H1 (cell line): ENCODE measurements around the gene SLCO2A1. TPM values are rescaled to one million over a fixed set of nuclear protein-coding genes. Genes with fewer than 3 reads are reported as not detected.

Source experiments
- CTCF ChIA-PET: fragments of 300-600 bp; sonication (Branson Sonifier 250); formaldehyde crosslinking; loops from one replicate; lab custom pipeline; 2021; ENCODE audit not compliant: partially characterized antibody; lab: Charles Lee
- POLR2A ChIA-PET: fragments of 300-600 bp; sonication (Branson Sonifier 250); formaldehyde crosslinking; loops from one replicate; lab custom pipeline; 2021; ENCODE audit warnings: inconsistent platforms; ENCODE audit not compliant: partially characterized antibody; lab: Charles Lee
- DNase-seq, 2 experiments: peaks; one replicate each; pipeline versions ENCODE4 v3.0.0 to v3.0.0-alpha.2; 2010 to 2022; ENCODE audit warnings: low spot score in 2 of 2, low read depth in 1 of 2, mixed read lengths in 1 of 2
- FAIRE-seq: peaks from 2 replicates; lab custom pipeline; 2011; peaks lifted over from hg19 to GRCh38; lab: Jason Lieb, UNC
- H2AFZ ChIP-seq: 2 replicates; pipeline ENCODE4 v1.8.1; 2012; ENCODE audit warnings: low read length, inconsistent platforms
- H2AK5ac ChIP-seq: 2 replicates; pipeline ENCODE4 v1.6.1; 2013; ENCODE audit warnings: low read depth, low read length
- H2BK120ac ChIP-seq: replicated peaks from 2 replicates; pipeline ENCODE3; 2013; ENCODE audit warnings: low read depth, low read length, inconsistent platforms
- H2BK12ac ChIP-seq: 2 replicates; pipeline ENCODE4 v1.6.1; 2013; ENCODE audit warnings: low read depth, low read length
- H2BK15ac ChIP-seq: 2 replicates; pipeline ENCODE4 v1.6.1; 2013; ENCODE audit warnings: low read length
- H2BK20ac ChIP-seq: 2 replicates; pipeline ENCODE4 v1.6.1; 2013; ENCODE audit warnings: low read length
- H2BK5ac ChIP-seq: 2 replicates; pipeline ENCODE4 v1.6.1; 2013; ENCODE audit warnings: low read depth, low read length
- H3K14ac ChIP-seq: 2 replicates; pipeline ENCODE4 v1.6.1; 2013; ENCODE audit warnings: inconsistent platforms; ENCODE audit not compliant: insufficient read length
- H3K18ac ChIP-seq: 2 replicates; pipeline ENCODE4 v1.6.1; 2013; ENCODE audit warnings: low read length; ENCODE audit errors: extremely low read depth
- H3K23ac ChIP-seq: 2 replicates; pipeline ENCODE4 v1.6.1; 2013; ENCODE audit warnings: inconsistent platforms; ENCODE audit not compliant: insufficient read length
- H3K23me2 ChIP-seq: 2 replicates; pipeline ENCODE4 v1.6.1; 2013; ENCODE audit warnings: low read depth, low read length
- H3K27ac ChIP-seq: 2 replicates; pipeline ENCODE4 v1.6.1; 2011; ENCODE audit warnings: low read depth, low read length, inconsistent platforms
- H3K27me3 ChIP-seq, 4 experiments: replicated peaks in 1 of 4; 1 replicate in 1 of 4; 2 replicates in 3 of 4; pipeline versions ENCODE4 v1.6.1 to v1.8.1; 2011 to 2013; ENCODE audit warnings: low read length in 3 of 4, mild to moderate bottlenecking in 3 of 4, inconsistent platforms in 2 of 4, mixed read lengths in 2 of 4, moderate library complexity in 1 of 4; ENCODE audit not compliant: control insufficient read depth in 3 of 4, insufficient read depth in 3 of 4; ENCODE audit errors: extremely low read depth in 1 of 4
- H3K36me3 ChIP-seq, 4 experiments: 2 replicates each; pipeline versions ENCODE4 v1.6.1 to v1.8.1; 2011 to 2013; ENCODE audit warnings: mild to moderate bottlenecking in 4 of 4, low read length in 3 of 4, moderate library complexity in 2 of 4, control low read depth in 1 of 4, inconsistent platforms in 1 of 4; ENCODE audit not compliant: insufficient read depth in 4 of 4, control insufficient read depth in 2 of 4
- H3K4ac ChIP-seq: replicated peaks from 2 replicates; pipeline ENCODE3; 2013; ENCODE audit warnings: low read length, low read depth, mixed read lengths, inconsistent platforms; ENCODE audit not compliant: insufficient read length
- H3K4me1 ChIP-seq, 4 experiments: replicated peaks in 1 of 4; 1 replicate in 1 of 4; 2 replicates in 3 of 4; pipeline versions ENCODE4 v1.6.1 to v1.8.1; 2011 to 2013; ENCODE audit warnings: low read length in 3 of 4, inconsistent platforms in 2 of 4, mixed read lengths in 1 of 4; ENCODE audit not compliant: insufficient read depth in 4 of 4, control insufficient read depth in 3 of 4
- H3K4me2 ChIP-seq, 2 experiments: 2 replicates each; pipeline versions ENCODE4 v1.6.1 to v1.8.1; 2011 to 2013; ENCODE audit warnings: low read depth in 2 of 2, low read length in 2 of 2, control low read depth in 1 of 2, inconsistent platforms in 1 of 2, mild to moderate bottlenecking in 1 of 2; ENCODE audit not compliant: insufficient read depth in 1 of 2
- H3K4me3 ChIP-seq, 4 experiments: fragments of 200-600, 300-600 bp in 1 of 4; sonication (generic), shearing (Covaris generic), sonication (Bioruptor Twin) in 1 of 4; 2 replicates each; pipeline versions ENCODE4 v1.5.1 to v1.8.1; 2011 to 2016; ENCODE audit warnings: low read length in 4 of 4, low read depth in 3 of 4, control low read depth in 2 of 4, inconsistent platforms in 2 of 4, mild to moderate bottlenecking in 2 of 4, mixed read lengths in 1 of 4, moderate library complexity in 1 of 4; ENCODE audit not compliant: insufficient read depth in 2 of 4; ENCODE audit errors: extremely low read depth in 1 of 4
- H3K56ac ChIP-seq: replicated peaks from 2 replicates; pipeline ENCODE3; 2013; ENCODE audit warnings: low read depth, mild to moderate bottlenecking, mixed read lengths, low read length, inconsistent platforms; ENCODE audit not compliant: insufficient read length
- H3K79me1 ChIP-seq: 2 replicates; pipeline ENCODE4 v1.6.1; 2013; ENCODE audit warnings: low read depth, low read length, control low read depth
- H3K79me2 ChIP-seq, 2 experiments: 2 replicates each; pipeline versions ENCODE4 v1.6.1 to v1.8.1; 2012 to 2013; ENCODE audit warnings: low read length in 2 of 2, mild to moderate bottlenecking in 2 of 2, inconsistent platforms in 1 of 2; ENCODE audit not compliant: insufficient read depth in 2 of 2, control insufficient read depth in 1 of 2
- H3K9ac ChIP-seq, 4 experiments: replicated peaks in 1 of 4; 1 replicate in 1 of 4; 2 replicates in 3 of 4; pipeline versions ENCODE4 v1.6.1 to v1.8.1; 2011 to 2013; ENCODE audit warnings: low read depth in 3 of 4, low read length in 3 of 4, control low read depth in 2 of 4, mild to moderate bottlenecking in 2 of 4, moderate library complexity in 2 of 4, inconsistent platforms in 1 of 4; ENCODE audit errors: extremely low read depth in 1 of 4
- H3K9me3 ChIP-seq, 2 experiments: 2 replicates each; pipeline versions ENCODE4 v1.6.1 to v1.8.1; 2012 to 2013; ENCODE audit warnings: mild to moderate bottlenecking in 2 of 2, moderate library complexity in 2 of 2, control low read depth in 1 of 2, inconsistent platforms in 1 of 2, low read depth in 1 of 2, low read length in 1 of 2, mixed read lengths in 1 of 2; ENCODE audit not compliant: insufficient read depth in 2 of 2
- H4K20me1 ChIP-seq, 2 experiments: replicated peaks in 1 of 2; 2 replicates each; pipeline versions ENCODE3 to v1.8.1; 2011 to 2013; ENCODE audit warnings: inconsistent platforms in 2 of 2, low read length in 2 of 2, mild to moderate bottlenecking in 1 of 2; ENCODE audit not compliant: insufficient read depth in 2 of 2, control insufficient read depth in 1 of 2
- H4K5ac ChIP-seq: 2 replicates; pipeline ENCODE4 v1.6.1; 2013; ENCODE audit warnings: low read length, low read depth, mixed read lengths, inconsistent platforms; ENCODE audit not compliant: insufficient read length
- H4K8ac ChIP-seq: 2 replicates; pipeline ENCODE4 v1.8.0; 2013; ENCODE audit warnings: mild to moderate bottlenecking, moderate library complexity, low read length, inconsistent platforms; ENCODE audit not compliant: insufficient read depth; ENCODE audit errors: extremely low read depth
- H4K91ac ChIP-seq: replicated peaks from 2 replicates; pipeline ENCODE3; 2013; ENCODE audit warnings: low read length, mixed read lengths, inconsistent platforms; ENCODE audit not compliant: insufficient read length
- EP300 ChIP-seq, 2 experiments: IDR thresholded peaks; 1 replicate in 1 of 2; 2 replicates in 1 of 2; pipeline ENCODE4 v1.6.1; 2011 to 2012; ENCODE audit warnings: low read depth in 2 of 2, low read length in 2 of 2, mild to moderate bottlenecking in 2 of 2, borderline replicate concordance in 1 of 2, inconsistent platforms in 1 of 2, moderate library complexity in 1 of 2
- HDAC2 ChIP-seq, 2 experiments: fragments of 300-600 bp in 1 of 2; sonication (generic) in 1 of 2; IDR thresholded peaks; 2 replicates each; pipeline ENCODE4 v1.6.1; 2011 to 2012; ENCODE audit warnings: low read depth in 2 of 2, low read length in 2 of 2, mild to moderate bottlenecking in 2 of 2, moderate library complexity in 2 of 2, borderline replicate concordance in 1 of 2, inconsistent platforms in 1 of 2
- KDM4A ChIP-seq: IDR thresholded peaks from one replicate; pipeline ENCODE4 v1.7.1; 2012; ENCODE audit warnings: low read depth, mild to moderate bottlenecking, moderate library complexity, low read length, inconsistent platforms; ENCODE audit not compliant: severe bottlenecking
- KDM5A ChIP-seq: fragments of 200-600 bp; IDR thresholded peaks from 2 replicates; pipeline ENCODE4 v1.7.1; 2012; ENCODE audit warnings: mild to moderate bottlenecking, low read length, inconsistent platforms, mixed read lengths
- MAFK ChIP-seq: IDR thresholded peaks from 2 replicates; pipeline ENCODE4 v1.6.1; 2012; ENCODE audit warnings: low read depth, mild to moderate bottlenecking, improper control_type of control experiment, low read length
- POU5F1 ChIP-seq: IDR thresholded peaks from 2 replicates; pipeline ENCODE4 v1.6.1; 2011; ENCODE audit warnings: low read depth, mild to moderate bottlenecking, low read length, moderate library complexity
- RAD21 ChIP-seq, 2 experiments: IDR thresholded peaks in 1 of 2; conservative IDR thresholded peaks in 1 of 2; 2 replicates each; pipeline ENCODE4 v1.6.1; 2011; ENCODE audit warnings: low read depth in 2 of 2, low read length in 2 of 2, improper control_type of control experiment in 1 of 2, inconsistent platforms in 1 of 2, mild to moderate bottlenecking in 1 of 2, moderate library complexity in 1 of 2
- SIX5 ChIP-seq: IDR thresholded peaks from 2 replicates; pipeline ENCODE4 v1.6.1; 2011; ENCODE audit warnings: mild to moderate bottlenecking, low read depth, low read length
- SP2 ChIP-seq: IDR thresholded peaks from 2 replicates; pipeline ENCODE4 v1.6.1; 2012; ENCODE audit warnings: mild to moderate bottlenecking, low read length, inconsistent platforms
- TAF1 ChIP-seq: IDR thresholded peaks from 2 replicates; pipeline ENCODE4 v1.6.1; 2011; ENCODE audit warnings: mild to moderate bottlenecking, low read depth, low read length
- TCF12 ChIP-seq: IDR thresholded peaks from 2 replicates; pipeline ENCODE4 v1.6.1; 2011; ENCODE audit warnings: low read depth, mild to moderate bottlenecking, low read length
- WGBS, 2 experiments: shearing (Covaris generic) in 1 of 2; methylation state at CpG; one replicate each; pipeline versions ENCODE4 v1.1.6 to v1.1.7; 2013 to 2015; ENCODE audit warnings: low lambda C conversion rate in 2 of 2, mixed read lengths in 2 of 2, inconsistent platforms in 1 of 2, low coverage in 1 of 2, missing lambda C conversion rate in 1 of 2; ENCODE audit not compliant: insufficient replicate concordance in 2 of 2, insufficient coverage in 1 of 2, insufficient read length in 1 of 2; ENCODE audit errors: extremely low coverage in 1 of 2, missing lambda C conversion rate in 1 of 2; 5-methylcytosine and 5-hydroxymethylcytosine counted together
- polyA plus RNA-seq, 7 experiments: library from polyadenylated mRNA; depleted of rRNA in 3 of 7; stranded (reverse) in 5 of 7; unstranded in 2 of 7; fragments of >200 nt in 5 of 7; fragments of 200-250 nt in 2 of 7; gene quantifications; 1 replicate in 5 of 7; 2 replicates in 1 of 7; 4 replicates in 1 of 7; pipeline versions ENCODE4 v1.2.1 to v1.2.3, GENCODE V29; 2011 to 2013; ENCODE audit warnings: missing spikeins in 2 of 7, mixed read lengths in 2 of 7
- total RNA-seq: library from RNA; stranded (reverse); fragmentation: NEBNext Ultra II Directional; extraction: Animal tissue kit (Norgen Biotek cat#: 25700); gene quantifications from 2 replicates; pipeline ENCODE4 v1.2.1, GENCODE V29; 2021
- TF ChIP-seq, protein P1 (sequence below): IDR thresholded peaks from 2 replicates; pipeline ENCODE4 v1.6.1; 2011; ENCODE audit warnings: low read length, improper control_type of control experiment

Gene SLCO2A1
- total and polyA plus RNA-seq, 2 of the 8 experiments (the other 6 are each of a cell fraction or from before 2014, with no cell fraction given), result 1.1 to 2.3 TPM

DNA sequence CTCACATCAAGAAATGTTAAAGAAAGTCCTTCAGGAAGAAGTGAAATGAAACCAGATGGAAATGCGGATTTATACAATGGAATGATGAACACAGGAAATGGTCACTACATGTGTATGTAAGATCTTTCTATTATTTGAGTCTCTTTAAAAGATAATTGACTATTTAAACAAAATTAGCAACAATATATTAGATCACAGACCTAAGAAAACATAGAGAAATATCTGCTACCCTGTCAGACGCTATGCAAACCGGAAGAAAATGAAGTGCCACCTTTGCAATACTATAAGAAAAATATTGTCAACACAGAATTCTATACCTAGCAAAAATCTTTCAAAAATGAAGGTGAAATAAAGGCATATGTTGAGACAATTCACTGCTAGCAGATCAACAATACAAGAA is 151.2 kb downstream of the SLCO2A1 start:
- no peak overlapping the region for H3K56ac ChIP-seq
- DNase-seq (no peak), FAIRE-seq (no peak)
- no peaks in the 10 kb centered on the region for H3K79me2 ChIP-seq
- no peak overlapping the region for H2BK5ac ChIP-seq
- no peak overlapping the region for H4K91ac ChIP-seq
- no peak overlapping the region for H3K14ac ChIP-seq
- no peak overlapping the region for H4K5ac ChIP-seq
- H3K36me3 ChIP-seq, result no peaks in the 10 kb centered on the region
- no peak overlapping the region for H3K4ac ChIP-seq
- no peak overlapping the region for H3K27ac ChIP-seq
- no peak overlapping the region for H2AFZ ChIP-seq
- H2BK15ac ChIP-seq, result no peak overlapping the region
- no peak overlapping the region for H3K18ac ChIP-seq
- no peaks in the 10 kb centered on the region for H3K4me1 ChIP-seq
- H3K23me2 ChIP-seq, result no peaks in the 10 kb centered on the region
- H2BK12ac ChIP-seq, result no peak overlapping the region
- no peak overlapping the region for H2BK20ac ChIP-seq
- no peak overlapping the region for H3K4me2 ChIP-seq
- H4K8ac ChIP-seq, result no peak overlapping the region
- H3K9me3 ChIP-seq, result no peaks in the 10 kb centered on the region
- no peak overlapping the region for H2AK5ac ChIP-seq
- H2BK120ac ChIP-seq, result no peak overlapping the region
- H3K27me3 ChIP-seq, result no peaks in the 10 kb centered on the region
- no peaks in the 10 kb centered on the region for H4K20me1 ChIP-seq
- no peak for TF ChIP-seq KDM4A
- TF ChIP-seq EP300 (IDR thresholded peaks at IDR 0.05; ENCODE audit: borderline replicate concordance in 1 of 2, low read depth in 2 of 2, low read length in 2 of 2), result no peak
- TF ChIP-seq, protein P1, sequence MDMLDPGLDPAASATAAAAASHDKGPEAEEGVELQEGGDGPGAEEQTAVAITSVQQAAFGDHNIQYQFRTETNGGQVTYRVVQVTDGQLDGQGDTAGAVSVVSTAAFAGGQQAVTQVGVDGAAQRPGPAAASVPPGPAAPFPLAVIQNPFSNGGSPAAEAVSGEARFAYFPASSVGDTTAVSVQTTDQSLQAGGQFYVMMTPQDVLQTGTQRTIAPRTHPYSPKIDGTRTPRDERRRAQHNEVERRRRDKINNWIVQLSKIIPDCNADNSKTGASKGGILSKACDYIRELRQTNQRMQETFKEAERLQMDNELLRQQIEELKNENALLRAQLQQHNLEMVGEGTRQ, result no peak
- no peak for TF ChIP-seq MAFK
- TF ChIP-seq HDAC2 (IDR thresholded peaks at IDR 0.05; ENCODE audit: borderline replicate concordance in 1 of 2, low read depth in 2 of 2, low read length in 2 of 2), result no peak
- no peak for TF ChIP-seq TAF1
- TF ChIP-seq RAD21 (IDR thresholded peaks at IDR 0.05 in 1 of 2, conservative IDR thresholded peaks at IDR 0.05 in 1 of 2; ENCODE audit: low read depth in 2 of 2, low read length in 2 of 2), result no peak
- TF ChIP-seq TCF12, result no peak
- no peak for TF ChIP-seq KDM5A
- no peak for TF ChIP-seq SP2
- no peak for TF ChIP-seq SIX5
- no peak for TF ChIP-seq POU5F1
- H3K4me3 ChIP-seq, result no peak overlapping the region
- ChIA-PET POLR2A (no interaction called here), CTCF (interaction anchor here (0.7 to 1.6 kb wide), 2 partner anchors 9 to 10 kb away, joined by 3 read pairs; no protein-coding TSS in a partner anchor)
- H3K79me1 ChIP-seq, result no peaks in the 10 kb centered on the region
- WGBS, 2 experiments, result 89% methylated on average over 3 of the region's 3 CpGs; no CpG with 5 or more reads in 1 of the 2 experiments
- no peak overlapping the region for H3K23ac ChIP-seq
- H3K9ac ChIP-seq, result no peak overlapping the region
